ENCODE measurements around the gene STX17.

Gene STX17

DNA sequence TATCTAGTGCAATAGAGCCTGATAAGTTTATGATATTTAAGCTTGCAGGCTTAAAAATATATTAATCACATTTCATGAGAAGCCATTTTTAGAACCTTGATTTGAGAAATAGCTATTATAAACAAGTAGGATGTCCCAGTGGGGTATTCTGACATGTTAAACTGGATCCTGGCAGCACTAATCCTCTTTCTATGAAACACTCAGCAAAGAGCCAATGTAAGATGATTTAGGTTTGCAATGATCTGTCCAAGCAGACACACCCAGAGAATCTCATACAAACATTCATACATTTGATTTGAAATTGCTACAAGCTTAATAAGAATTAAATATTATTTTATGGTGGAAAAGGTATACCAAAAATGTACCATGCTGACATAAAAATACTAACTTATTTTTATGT lies 105.8 kb downstream of the STX17 start:
- no peak overlapping the region for H3K4me3 ChIP-seq (ENCODE audit: low read depth, low read length)
- TF ChIP-seq, protein P1, sequence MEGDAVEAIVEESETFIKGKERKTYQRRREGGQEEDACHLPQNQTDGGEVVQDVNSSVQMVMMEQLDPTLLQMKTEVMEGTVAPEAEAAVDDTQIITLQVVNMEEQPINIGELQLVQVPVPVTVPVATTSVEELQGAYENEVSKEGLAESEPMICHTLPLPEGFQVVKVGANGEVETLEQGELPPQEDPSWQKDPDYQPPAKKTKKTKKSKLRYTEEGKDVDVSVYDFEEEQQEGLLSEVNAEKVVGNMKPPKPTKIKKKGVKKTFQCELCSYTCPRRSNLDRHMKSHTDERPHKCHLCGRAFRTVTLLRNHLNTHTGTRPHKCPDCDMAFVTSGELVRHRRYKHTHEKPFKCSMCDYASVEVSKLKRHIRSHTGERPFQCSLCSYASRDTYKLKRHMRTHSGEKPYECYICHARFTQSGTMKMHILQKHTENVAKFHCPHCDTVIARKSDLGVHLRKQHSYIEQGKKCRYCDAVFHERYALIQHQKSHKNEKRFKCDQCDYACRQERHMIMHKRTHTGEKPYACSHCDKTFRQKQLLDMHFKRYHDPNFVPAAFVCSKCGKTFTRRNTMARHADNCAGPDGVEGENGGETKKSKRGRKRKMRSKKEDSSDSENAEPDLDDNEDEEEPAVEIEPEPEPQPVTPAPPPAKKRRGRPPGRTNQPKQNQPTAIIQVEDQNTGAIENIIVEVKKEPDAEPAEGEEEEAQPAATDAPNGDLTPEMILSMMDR (IDR thresholded peaks at IDR 0.05; ENCODE audit: low read depth, low read length): no peak

DNA sequence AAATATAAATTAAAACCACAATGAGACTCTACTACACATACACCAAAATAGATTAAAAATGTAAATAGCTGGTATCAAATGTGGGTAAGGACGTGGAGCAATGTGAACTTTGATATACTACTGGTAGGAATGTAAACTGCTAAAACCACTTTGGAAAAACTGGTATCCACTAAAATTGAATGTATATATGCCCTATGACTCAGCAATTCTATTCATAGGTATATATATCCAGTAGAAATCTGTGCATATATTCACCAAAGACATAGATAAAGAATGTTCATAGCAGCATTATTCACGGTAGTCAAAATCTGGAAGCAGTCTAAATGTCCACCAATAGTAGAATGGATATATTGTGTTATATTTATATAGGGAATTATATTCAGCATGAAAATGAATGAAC lies 107.1 kb downstream of the STX17 start:
- TF ChIP-seq, protein P1 (IDR thresholded peaks at IDR 0.05; ENCODE audit: low read depth, low read length): no peak
- H3K4me3 ChIP-seq (ENCODE audit: low read depth, low read length): no peak overlapping the region

DNA sequence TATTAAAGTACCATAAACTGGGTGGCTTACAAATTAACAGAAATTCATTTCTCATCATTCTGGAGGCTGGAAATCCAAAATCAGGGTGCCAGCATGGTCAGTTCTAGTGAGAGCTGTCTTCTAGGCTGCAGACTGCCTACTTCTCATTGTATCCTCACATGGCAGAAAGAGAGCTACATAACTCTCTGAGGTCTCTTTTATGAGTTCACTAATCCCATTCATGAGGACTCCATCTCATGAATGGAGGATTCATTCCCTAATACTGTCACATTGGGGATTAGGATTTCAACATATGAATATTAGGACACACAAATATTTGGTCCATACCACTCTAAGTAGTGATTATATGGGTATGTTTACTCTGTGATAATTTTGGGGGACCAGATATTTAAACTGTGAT lies 108.4 kb downstream of the STX17 start:
- no peak overlapping the region for H3K4me3 ChIP-seq (ENCODE audit: low read depth, low read length)
- TF ChIP-seq, protein P1 (IDR thresholded peaks at IDR 0.05; ENCODE audit: low read depth, low read length): no peak

DNA sequence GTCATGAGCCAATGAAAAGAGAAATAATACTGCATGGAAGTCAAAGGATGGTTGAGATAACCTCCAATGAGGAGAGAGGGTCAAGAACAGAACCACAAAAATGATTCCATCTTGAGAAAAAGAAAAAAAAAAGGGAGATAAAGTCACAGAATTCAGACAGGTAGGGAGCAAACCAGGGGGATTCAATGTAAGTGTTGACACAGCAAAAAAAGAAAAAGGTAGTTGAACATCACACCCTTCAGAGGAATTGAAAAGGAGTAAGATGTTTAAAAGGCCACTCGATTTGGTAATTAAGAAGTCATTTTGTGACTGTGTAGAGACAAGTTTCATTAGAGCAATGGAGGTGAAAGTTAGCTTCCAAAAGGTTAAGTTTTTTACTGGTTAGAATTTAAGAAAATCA lies 113.1 kb downstream of the STX17 start:
- TF ChIP-seq, protein P1 (IDR thresholded peaks at IDR 0.05; ENCODE audit: low read depth, low read length): no peak
- H3K4me3 ChIP-seq (ENCODE audit: low read depth, low read length): no peak overlapping the region

Measured in WI38 (cell line).